ENCODE measurements around the gene MMP1. TPM values are rescaled to one million over a fixed set of nuclear protein-coding genes. Genes with fewer than 3 reads are reported as not detected.

MMP1 gene
- polyA plus RNA-seq, 1 experiment, result 233 TPM

GRCh38 chr11:102799681-102800340, 1.9 kb upstream of the MMP1 start:
- TF ChIP-seq, protein P1, sequence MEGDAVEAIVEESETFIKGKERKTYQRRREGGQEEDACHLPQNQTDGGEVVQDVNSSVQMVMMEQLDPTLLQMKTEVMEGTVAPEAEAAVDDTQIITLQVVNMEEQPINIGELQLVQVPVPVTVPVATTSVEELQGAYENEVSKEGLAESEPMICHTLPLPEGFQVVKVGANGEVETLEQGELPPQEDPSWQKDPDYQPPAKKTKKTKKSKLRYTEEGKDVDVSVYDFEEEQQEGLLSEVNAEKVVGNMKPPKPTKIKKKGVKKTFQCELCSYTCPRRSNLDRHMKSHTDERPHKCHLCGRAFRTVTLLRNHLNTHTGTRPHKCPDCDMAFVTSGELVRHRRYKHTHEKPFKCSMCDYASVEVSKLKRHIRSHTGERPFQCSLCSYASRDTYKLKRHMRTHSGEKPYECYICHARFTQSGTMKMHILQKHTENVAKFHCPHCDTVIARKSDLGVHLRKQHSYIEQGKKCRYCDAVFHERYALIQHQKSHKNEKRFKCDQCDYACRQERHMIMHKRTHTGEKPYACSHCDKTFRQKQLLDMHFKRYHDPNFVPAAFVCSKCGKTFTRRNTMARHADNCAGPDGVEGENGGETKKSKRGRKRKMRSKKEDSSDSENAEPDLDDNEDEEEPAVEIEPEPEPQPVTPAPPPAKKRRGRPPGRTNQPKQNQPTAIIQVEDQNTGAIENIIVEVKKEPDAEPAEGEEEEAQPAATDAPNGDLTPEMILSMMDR (IDR thresholded peaks at IDR 0.05; ENCODE audit: insufficient read depth, low read depth, low read length), result no peak
- Histone ChIP-seq H3K27me3 (ENCODE audit: control insufficient read depth, insufficient read depth, low read length) (no peaks in the 10 kb centered on the region), H3K36me3 (ENCODE audit: control insufficient read depth, insufficient read depth, low read length) (no peaks in the 10 kb centered on the region), H3K4me3 (ENCODE audit: low read depth, low read length) (no peak overlapping the region)
- CTCF ChIA-PET, result interaction anchor here (0.9 to 1.4 kb wide), 2 partner anchors 19 kb away, joined by 3 to 4 read pairs; partner anchors contain the start of gene MMP10
- peak; percentile 12 for DNase-seq (ENCODE audit: low read depth)
- POLR2A ChIA-PET, result no interaction called here

DNA sequence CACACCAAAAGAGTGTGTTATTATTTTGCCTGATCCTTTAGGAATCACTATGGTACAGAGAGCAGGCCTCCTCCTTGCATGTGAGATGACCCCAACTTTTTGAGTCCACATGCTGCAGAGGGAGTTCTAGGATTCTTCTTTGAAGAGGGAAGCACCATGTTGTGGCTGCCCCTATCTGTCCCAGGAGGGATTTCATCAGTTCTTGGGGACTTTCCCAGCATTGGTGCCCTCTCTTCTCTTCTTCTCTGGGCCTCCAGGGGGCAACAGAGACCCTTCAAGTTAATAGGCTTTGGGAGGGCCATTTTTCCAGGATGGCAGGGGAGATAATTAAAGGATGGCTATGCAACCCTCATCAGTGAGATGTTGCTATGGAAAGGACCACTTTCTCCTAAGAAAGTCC, 3.6 kb downstream of the MMP1 start:
- Histone ChIP-seq H3K27me3 (ENCODE audit: control insufficient read depth, insufficient read depth, low read length) (no peaks in the 10 kb centered on the region), H3K36me3 (ENCODE audit: control insufficient read depth, insufficient read depth, low read length) (no peaks in the 10 kb centered on the region), H3K4me3 (ENCODE audit: low read depth, low read length) (no peak overlapping the region)
- no peak for DNase-seq (ENCODE audit: low read depth)
- CTCF ChIA-PET, result interaction anchor here (0.7 to 1.3 kb wide), 3 partner anchors 14 to 232 kb away, joined by 3 read pairs; partner anchors contain the start of gene MMP10
- TF ChIP-seq, protein P1 (IDR thresholded peaks at IDR 0.05; ENCODE audit: insufficient read depth, low read depth, low read length), result peak; percentile 57
- POLR2A ChIA-PET, result no interaction called here

DNA sequence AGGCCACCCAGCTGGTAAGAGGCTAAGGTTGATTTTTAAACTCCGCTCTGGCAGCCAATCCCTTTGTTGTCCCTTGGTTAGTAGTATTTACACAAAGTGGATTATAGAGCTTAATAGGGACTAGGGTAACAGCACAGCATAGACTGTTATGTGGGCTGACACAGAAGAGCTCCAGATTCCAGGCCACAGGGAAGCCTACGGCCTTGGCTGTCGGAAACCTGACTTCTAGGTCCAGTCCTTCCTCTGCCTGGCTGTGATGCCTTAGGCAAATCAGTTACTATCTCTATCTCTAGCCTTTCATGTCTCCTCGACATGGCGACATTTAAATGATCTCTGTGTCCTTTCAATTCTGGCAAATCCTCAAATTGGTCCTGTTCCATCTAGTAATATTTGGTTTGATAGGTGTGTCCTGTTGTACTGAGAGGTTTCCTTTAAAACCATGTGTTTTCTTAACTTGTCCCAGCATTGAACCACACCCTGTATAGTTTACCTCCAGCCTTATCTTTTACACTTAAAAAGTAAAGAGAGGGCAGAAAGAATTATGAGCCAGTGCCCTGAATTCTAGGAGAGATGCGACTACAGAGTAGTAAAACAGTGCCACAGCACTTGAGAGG, 4.2 kb downstream of the MMP1 start:
- Histone ChIP-seq H3K27me3 (ENCODE audit: control insufficient read depth, insufficient read depth, low read length) (no peaks in the 10 kb centered on the region), H3K36me3 (ENCODE audit: control insufficient read depth, insufficient read depth, low read length) (no peaks in the 10 kb centered on the region), H3K4me3 (ENCODE audit: low read depth, low read length) (no peak overlapping the region)
- CTCF ChIA-PET, result interaction anchor here (0.9 to 2.4 kb wide), 3 partner anchors 10 to 121 kb away, joined by 4 to 7 read pairs (median 7); partner anchors contain the start of gene MMP10
- no peak for DNase-seq (ENCODE audit: low read depth)
- POLR2A ChIA-PET, result no interaction called here
- TF ChIP-seq, protein P1 (IDR thresholded peaks at IDR 0.05; ENCODE audit: insufficient read depth, low read depth, low read length), result no peak

DNA sequence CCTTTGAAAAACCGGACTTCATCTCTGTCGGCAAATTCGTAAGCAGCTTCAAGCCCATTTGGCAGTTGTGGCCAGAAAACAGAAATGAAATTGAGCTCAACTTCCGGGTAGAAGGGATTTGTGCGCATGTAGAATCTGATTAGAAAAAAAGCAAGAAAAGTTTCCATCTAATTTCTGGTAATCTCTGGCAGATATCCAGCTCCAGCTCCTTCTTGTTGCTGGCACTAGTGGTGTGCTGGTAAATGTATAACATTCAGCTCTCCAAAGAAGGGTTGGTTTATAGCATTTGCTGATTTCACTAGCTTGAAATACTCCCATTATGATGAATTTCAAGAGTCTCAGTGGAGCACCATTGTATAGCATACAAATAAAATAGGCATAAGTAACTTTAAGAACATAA, 5.4 kb downstream of the MMP1 start:
- H3K36me3 ChIP-seq (ENCODE audit: control insufficient read depth, insufficient read depth, low read length), result no peaks in the 10 kb centered on the region
- CTCF ChIA-PET, result interaction anchor here (0.7 to 2.4 kb wide), 3 partner anchors 10 to 122 kb away, joined by 3 to 7 read pairs (median 4); no protein-coding TSS in a partner anchor
- no peak overlapping the region for H3K4me3 ChIP-seq (ENCODE audit: low read depth, low read length)
- no peak for DNase-seq (ENCODE audit: low read depth)
- no peaks in the 10 kb centered on the region for H3K27me3 ChIP-seq (ENCODE audit: control insufficient read depth, insufficient read depth, low read length)
- POLR2A ChIA-PET, result no interaction called here
- TF ChIP-seq, protein P1 (IDR thresholded peaks at IDR 0.05; ENCODE audit: insufficient read depth, low read depth, low read length), result no peak

- no peak for DNase-seq (ENCODE audit: low read depth)
- no peak overlapping the region for H3K4me3 ChIP-seq (ENCODE audit: low read depth, low read length)
- ChIA-PET POLR2A (no interaction called here), CTCF (interaction anchor here (1.9 to 2.4 kb wide), 2 partner anchors 11 to 123 kb away, joined by 6 to 7 read pairs; partner anchors contain the start of gene MMP10)
- TF ChIP-seq, protein P1 (IDR thresholded peaks at IDR 0.05; ENCODE audit: insufficient read depth, low read depth, low read length), result no peak
- H3K36me3 ChIP-seq (ENCODE audit: control insufficient read depth, insufficient read depth, low read length), result no peaks in the 10 kb centered on the region
- H3K27me3 ChIP-seq (ENCODE audit: control insufficient read depth, insufficient read depth, low read length), result no peaks in the 10 kb centered on the region
Observed at GRCh38 chr11:102791271-102792036, 6.5 kb downstream of the MMP1 start.

Measured in BJ (cell line).